Transverse colon (tissue), 4 donors: ENCODE data around the gene ZC2HC1C. TPM values are rescaled to one million over a fixed set of nuclear protein-coding genes. Genes with fewer than 3 reads are reported as not detected.
"Not testable (repeated sequence)": the region's sequence is repeated elsewhere in the genome, so short reads cannot be mapped to it uniquely, and the experiment has no call there.

Experiments used
- DNase-seq: peaks from one replicate; pipeline ENCODE4 v3.0.0-alpha.2; 2019
- H3K27ac ChIP-seq, 4 donors: fragments of 200-600 bp; sonication (generic); 2 replicates each; pipeline ENCODE4 v1.5.1; 2016 to 2018; ENCODE audit warnings: inconsistent platforms in 4 of 4
- H3K27me3 ChIP-seq: fragments of 200-600 bp; sonication (generic); 2 replicates; pipeline ENCODE4 v1.5.1; 2017; ENCODE audit warnings: inconsistent platforms
- H3K36me3 ChIP-seq, 4 donors: fragments of 200-600 bp; sonication (generic); 2 replicates each; pipeline ENCODE4 v1.5.1; 2017 to 2019; ENCODE audit warnings: inconsistent platforms in 4 of 4
- H3K4me1 ChIP-seq, 4 donors: fragments of 200-600 bp; sonication (generic); 2 replicates each; pipeline ENCODE4 v1.5.1; 2017 to 2020; ENCODE audit warnings: inconsistent platforms in 4 of 4
- H3K4me3 ChIP-seq, 4 donors: fragments of 200-600 bp; sonication (generic); 1 replicate in 1 of 4; 2 replicates in 3 of 4; pipeline versions ENCODE4 v1.5.1 to v1.6.1; 2017 to 2019; ENCODE audit warnings: inconsistent platforms in 4 of 4
- H3K9me3 ChIP-seq, 2 donors: fragments of 200-600 bp; sonication (generic); 2 replicates each; pipeline ENCODE4 v1.5.1; 2017 to 2019; ENCODE audit warnings: inconsistent platforms in 2 of 2
- EP300 ChIP-seq: sonication (generic); formaldehyde crosslinking; IDR thresholded peaks from one replicate; pipeline ENCODE4 v1.6.1; 2017; ENCODE audit warnings: antibody characterized with exemption, low read depth
- POLR2A ChIP-seq: fragments of 450-650 bp; IDR thresholded peaks from one replicate; pipeline ENCODE4 v1.6.1; 2016; ENCODE audit warnings: antibody characterized with exemption, mild to moderate bottlenecking, moderate library complexity
- POLR2AphosphoS5 ChIP-seq, 3 donors: sonication (generic); formaldehyde crosslinking; IDR thresholded peaks; one replicate each; pipeline ENCODE4 v1.6.1; 2016; ENCODE audit warnings: antibody characterized with exemption in 3 of 3
- WGBS, 2 donors: methylation state at CpG; one replicate each; pipeline ENCODE4 v1.1.5; 2018; ENCODE audit warnings: low coverage in 1 of 2; 5-methylcytosine and 5-hydroxymethylcytosine counted together
- in situ Hi-C, 4 donors: fragments of 200-750 bp; cut with MboI; loops; one replicate each; pipeline versions ENCODE4 v1.15.0 to v1.15.1; 2017; ENCODE audit warnings: low sequenced_read_pairs in 3 of 4, low pct_ligation_motif_present in 1 of 4, low pct_unique_long_range_greater_than_20kb in 1 of 4
- intact Hi-C: fragments of 100-400 bp; cut with DNase I; formaldehyde crosslinking; loops from one replicate; pipeline ENCODE4 v1.15.1; 2023; ENCODE audit warnings: low total_unique reads
- total RNA-seq, 4 donors: library from RNA; depleted of rRNA; stranded (reverse); fragments of >200 nt; gene quantifications; one replicate each; pipeline ENCODE4 v1.1.0, GENCODE V29; 2016
- TF ChIP-seq, protein P1 (sequence below), 5 experiments: fragments of 200-600 bp in 3 of 5; fragments of 450-650 bp in 2 of 5; sonication (generic) in 3 of 5; IDR thresholded peaks; 1 replicate in 2 of 5; 2 replicates in 3 of 5; pipeline ENCODE4 v1.5.1; 2016 to 2017; ENCODE audit warnings: antibody characterized with exemption in 5 of 5, inconsistent platforms in 3 of 5, mild to moderate bottlenecking in 2 of 5, moderate library complexity in 1 of 5

The ZC2HC1C gene
- total RNA-seq, 4 donors from 2014 or later: 7.5 to 40.0 (median 8.1) TPM; not detected in 1

DNA sequence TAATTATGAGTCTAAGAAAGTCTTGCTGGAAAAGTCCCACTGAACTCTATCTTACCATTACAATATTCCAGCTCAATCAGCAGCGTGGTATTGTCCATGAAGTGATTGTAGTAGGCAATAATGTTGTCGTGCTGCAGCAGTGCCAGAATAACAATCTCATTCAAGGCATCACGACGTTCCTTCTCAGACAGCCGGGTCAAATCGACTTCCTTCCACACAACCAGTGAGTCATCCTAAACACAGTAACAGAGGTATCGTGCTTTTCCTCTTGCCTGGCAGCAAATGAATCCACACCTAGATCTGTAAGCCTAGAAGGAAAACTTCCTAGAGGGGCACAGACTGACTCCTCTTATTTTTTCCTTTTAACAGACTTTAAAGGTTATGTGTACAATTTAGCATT, 54.5 kb downstream of the ZC2HC1C start:
- TF ChIP-seq POLR2AphosphoS5 (IDR thresholded peaks at IDR 0.05): no peak
- Histone ChIP-seq H3K9me3 (no peaks in the 10 kb centered on the region), H3K36me3 (peaks cover 0 to 13% (median 5%) of the 10 kb centered on the region in 4 donors), H3K27me3 (no peaks in the 10 kb centered on the region), H3K4me3 (no peak overlapping the region), H3K4me1 (peaks cover 19 to 47% (median 27%) of the 10 kb centered on the region in 4 donors), H3K27ac (peak overlapping the region in 1 of 4 donors; percentile 7)
- peak; percentile 19 for DNase-seq
- WGBS, 2 donors: 24 to 37% methylated on average over 7 of the region's 7 CpGs
- intact Hi-C loops: no loop called here
- in situ Hi-C loops: loop anchor here in 1 of 4 donors (25.0 kb wide), 1 partner anchor 363 kb away; no protein-coding TSS in a partner anchor

DNA sequence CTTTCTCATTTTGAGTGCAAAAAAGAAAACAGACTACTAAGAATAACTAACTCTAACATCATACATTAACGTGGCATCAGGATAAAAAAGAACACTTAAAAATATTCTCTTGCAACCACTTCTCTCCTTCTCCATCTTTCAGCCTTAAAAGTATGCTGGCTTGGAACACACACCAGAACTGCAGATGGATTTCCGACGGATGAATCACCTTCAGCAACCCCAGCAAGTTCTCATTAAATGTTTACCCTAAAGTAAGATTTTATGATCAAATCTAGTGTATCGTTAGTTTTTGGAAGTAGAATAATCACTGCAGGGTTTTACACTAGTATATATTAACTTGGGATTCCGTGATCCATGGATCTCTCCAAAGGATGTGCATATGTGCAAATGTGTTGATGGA, 56.2 kb downstream of the ZC2HC1C start:
- peaks cover 0 to 2% (median 0%) of the 10 kb centered on the region in 4 donors for H3K36me3 ChIP-seq
- intact Hi-C loops (no loop called here), in situ Hi-C loops (loop anchor here in 2 of 4 donors (25.0 kb wide), 1 partner anchor 362 kb away; no protein-coding TSS in a partner anchor)
- no peak for DNase-seq
- no peak for TF ChIP-seq EP300
- TF ChIP-seq, protein P1, sequence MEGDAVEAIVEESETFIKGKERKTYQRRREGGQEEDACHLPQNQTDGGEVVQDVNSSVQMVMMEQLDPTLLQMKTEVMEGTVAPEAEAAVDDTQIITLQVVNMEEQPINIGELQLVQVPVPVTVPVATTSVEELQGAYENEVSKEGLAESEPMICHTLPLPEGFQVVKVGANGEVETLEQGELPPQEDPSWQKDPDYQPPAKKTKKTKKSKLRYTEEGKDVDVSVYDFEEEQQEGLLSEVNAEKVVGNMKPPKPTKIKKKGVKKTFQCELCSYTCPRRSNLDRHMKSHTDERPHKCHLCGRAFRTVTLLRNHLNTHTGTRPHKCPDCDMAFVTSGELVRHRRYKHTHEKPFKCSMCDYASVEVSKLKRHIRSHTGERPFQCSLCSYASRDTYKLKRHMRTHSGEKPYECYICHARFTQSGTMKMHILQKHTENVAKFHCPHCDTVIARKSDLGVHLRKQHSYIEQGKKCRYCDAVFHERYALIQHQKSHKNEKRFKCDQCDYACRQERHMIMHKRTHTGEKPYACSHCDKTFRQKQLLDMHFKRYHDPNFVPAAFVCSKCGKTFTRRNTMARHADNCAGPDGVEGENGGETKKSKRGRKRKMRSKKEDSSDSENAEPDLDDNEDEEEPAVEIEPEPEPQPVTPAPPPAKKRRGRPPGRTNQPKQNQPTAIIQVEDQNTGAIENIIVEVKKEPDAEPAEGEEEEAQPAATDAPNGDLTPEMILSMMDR (IDR thresholded peaks at IDR 0.05): no peak
- no peak for TF ChIP-seq POLR2A
- no peak for TF ChIP-seq POLR2AphosphoS5 (IDR thresholded peaks at IDR 0.05)
- WGBS, 2 donors: 58 to 59% methylated on average over 4 to 5 of the region's 5 CpGs
- H3K27ac ChIP-seq: peak overlapping the region in 3 of 4 donors; percentile 95 to 97 (median 96)
- peak overlapping the region in 1 of 4 donors; percentile 80 for H3K4me3 ChIP-seq
- no peaks in the 10 kb centered on the region for H3K9me3 ChIP-seq
- H3K27me3 ChIP-seq: no peaks in the 10 kb centered on the region
- H3K4me1 ChIP-seq: peaks cover 19 to 47% (median 27%) of the 10 kb centered on the region in 4 donors

DNA sequence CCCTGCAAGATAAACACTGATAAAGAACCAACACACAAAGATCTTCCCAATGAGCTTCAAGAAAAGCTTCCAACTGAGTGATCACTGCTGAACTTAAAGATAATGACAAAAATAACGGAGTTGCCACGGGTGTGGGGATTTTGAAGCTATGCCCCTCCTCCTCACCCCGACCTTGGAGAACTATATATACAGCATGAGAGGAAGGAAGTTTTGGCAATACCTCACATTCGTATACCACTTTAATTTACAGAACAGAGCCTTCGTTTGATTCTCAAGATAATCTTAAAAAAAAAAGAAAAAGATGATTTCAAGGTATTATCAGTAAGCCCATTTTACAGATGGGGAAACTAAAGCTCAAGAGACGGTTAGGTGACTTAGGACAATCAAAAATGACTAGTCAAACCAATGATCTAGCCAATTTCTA, 56.7 kb downstream of the ZC2HC1C start:
- DNase-seq: no peak
- peak overlapping the region; percentile 95 to 97 (median 96) for H3K27ac ChIP-seq
- H3K27me3 ChIP-seq: no peaks in the 10 kb centered on the region
- H3K9me3 ChIP-seq: no peaks in the 10 kb centered on the region
- TF ChIP-seq EP300 (no peak), POLR2AphosphoS5 (IDR thresholded peaks at IDR 0.05) (no peak), POLR2A (no peak)
- TF ChIP-seq, protein P1 (IDR thresholded peaks at IDR 0.05): no peak
- in situ Hi-C loops: loop anchor here in 2 of 4 donors (25.0 kb wide), 1 partner anchor 361 kb away; no protein-coding TSS in a partner anchor
- intact Hi-C loops: no loop called here
- 1 to 5% methylated on average over 6 of the region's 6 CpGs for WGBS, 2 donors
- no peaks in the 10 kb centered on the region for H3K36me3 ChIP-seq
- peaks cover 19 to 47% (median 27%) of the 10 kb centered on the region in 4 donors for H3K4me1 ChIP-seq
- H3K4me3 ChIP-seq: peak overlapping the region; percentile 52 to 80 (median 64)

DNA sequence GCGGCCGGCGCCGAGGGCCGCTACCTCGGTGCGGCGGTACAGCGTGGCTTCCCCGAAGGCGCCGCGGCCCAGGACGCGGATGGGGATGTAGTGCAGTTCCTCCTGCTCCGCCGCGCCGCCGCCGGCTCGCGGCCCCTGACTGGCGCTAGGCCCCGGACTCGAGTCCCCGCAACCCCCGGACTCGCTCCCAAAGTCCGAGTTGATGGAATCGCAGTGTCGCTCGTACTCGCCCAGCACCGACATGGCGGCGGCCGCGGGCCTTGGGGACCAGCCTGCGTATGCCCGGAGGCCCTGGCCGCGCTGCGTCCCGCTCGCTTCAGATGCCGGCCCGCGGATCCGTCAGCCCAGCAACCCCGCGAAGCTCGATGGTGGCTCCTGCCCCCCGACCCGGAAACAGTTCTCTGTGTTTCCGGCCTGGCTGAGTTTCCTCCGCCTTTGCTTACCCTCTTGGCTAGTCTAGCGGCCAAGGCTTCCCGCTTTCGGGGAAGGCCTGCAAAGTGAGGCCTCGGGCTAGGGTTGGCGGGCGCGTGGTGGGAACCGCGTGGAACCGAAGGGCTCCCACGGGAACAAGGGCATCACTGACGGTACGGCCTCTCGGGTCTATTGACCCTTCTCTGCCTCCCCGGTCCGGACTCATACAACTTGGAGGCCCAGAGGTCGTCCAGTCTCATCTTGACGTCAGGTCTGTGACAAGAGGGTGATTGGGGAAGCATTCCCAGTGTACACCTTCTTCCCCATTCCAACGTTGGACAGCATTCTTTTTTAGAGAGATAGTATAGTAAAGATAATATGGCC, 57.4 kb downstream of the ZC2HC1C start, which contains the start of gene NEK9:
Gene NEK9 (minus strand): TSS at position 370 of the 795 bp plus-strand sequence. CDS start 127 bp downstream, at position 243.
- Histone ChIP-seq H3K36me3 (no peaks in the 10 kb centered on the region), H3K27ac (peak within 1 kb of the TSS; percentile 95 to 97 (median 96)), H3K4me1 (peaks cover 19 to 47% (median 27%) of the 10 kb centered on the region in 4 donors), H3K9me3 (no peaks in the 10 kb centered on the region), H3K27me3 (no peaks in the 10 kb centered on the region), H3K4me3 (peak within 1 kb of the TSS; percentile 52 to 80 (median 64))
- peak; percentile 79 to 94 (median 92) for TF ChIP-seq POLR2AphosphoS5 (IDR thresholded peaks at IDR 0.05)
- TF ChIP-seq, protein P1 (IDR thresholded peaks at IDR 0.05): no peak
- TF ChIP-seq EP300: no peak
- TF ChIP-seq POLR2A: peak; percentile 80
- 1% methylated on average over 54 of the region's 76 CpGs; no CpG with 5 or more reads in 1 of the 2 donors for WGBS, 2 donors
- peak; percentile 90 for DNase-seq
- in situ Hi-C loops: loop anchor here in 2 of 4 donors (25.0 kb wide), 1 partner anchor 360 kb away; no protein-coding TSS in a partner anchor
- intact Hi-C loops: no loop called here

DNA sequence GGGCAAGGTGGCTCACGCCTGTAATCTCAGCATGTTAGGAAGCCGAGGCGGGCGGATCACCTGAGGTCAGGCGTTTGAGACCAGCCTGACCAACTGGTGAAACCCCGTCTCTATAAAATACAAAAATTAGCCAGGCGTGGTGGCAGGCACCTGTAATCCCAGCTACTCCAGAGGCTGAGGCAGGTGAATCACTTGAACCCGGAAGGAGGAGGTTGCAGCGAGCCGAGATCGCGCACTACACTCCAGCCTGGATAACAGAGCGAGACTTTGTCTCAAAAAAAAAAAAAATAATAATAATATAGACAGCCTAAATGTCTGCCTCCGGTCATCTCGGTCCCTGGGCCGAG, 58.0 kb downstream of the ZC2HC1C start:
- H3K9me3 ChIP-seq, H3K27me3 ChIP-seq, intact Hi-C loops, H3K36me3 ChIP-seq: not testable (repeated sequence)
- H3K27ac ChIP-seq: peak overlapping the region; percentile 95 to 97 (median 96)
- peak overlapping the region; percentile 52 to 80 (median 64) for H3K4me3 ChIP-seq
- WGBS, 2 donors: 13 to 17% methylated on average over 7 to 16 of the region's 16 CpGs
- peaks cover 19 to 48% (median 27%) of the 10 kb centered on the region in 4 donors for H3K4me1 ChIP-seq
- DNase-seq: peak; percentile 55
- in situ Hi-C loops: loop anchor here in 2 of 4 donors (25.0 kb wide), 1 partner anchor 360 kb away; no protein-coding TSS in a partner anchor
